Hepatocyte (in vitro differentiated cells): ENCODE results near the gene MVD.

ENCODE experiments used
- CTCF ChIP-seq: fragments of 200-600 bp; sonication (generic); IDR thresholded peaks from 2 replicates; pipeline ENCODE4 v1.5.1; 2016; ENCODE audit warnings: antibody characterized with exemption, mild to moderate bottlenecking; ENCODE audit not compliant: poor library complexity
- EZH2 ChIP-seq: fragments of 200-600 bp; sonication (generic); IDR thresholded peaks from 2 replicates; pipeline ENCODE4 v1.6.1; 2016; ENCODE audit warnings: antibody characterized with exemption, mild to moderate bottlenecking, borderline replicate concordance

GRCh38 chr16:88697831-88698615 is 35.1 kb upstream of the MVD start:
- peak; percentile 30 for TF ChIP-seq CTCF
- no peak for TF ChIP-seq EZH2
